ENCODE measurements around the gene CFAP299.

DNA sequence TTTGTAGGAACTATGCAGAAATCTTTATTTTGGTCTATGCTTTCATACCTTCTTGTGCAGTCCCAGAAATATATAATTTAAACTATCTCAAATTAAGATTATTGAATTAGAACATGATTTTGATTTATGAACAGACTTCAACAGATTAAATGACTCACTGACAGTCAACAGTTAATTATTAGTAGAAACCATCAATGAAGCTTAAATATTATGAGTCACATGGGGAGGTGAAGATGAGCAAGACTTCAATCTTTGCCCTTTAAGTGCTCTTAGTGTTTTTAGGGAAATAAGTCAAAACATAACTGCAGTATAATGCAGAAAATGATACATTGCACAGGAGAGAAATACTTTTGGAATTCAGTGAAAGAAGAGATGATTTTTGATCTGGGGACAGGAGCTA, 613.5 kb downstream of the CFAP299 start:
- TF ChIP-seq EZH2phosphoT487 (IDR thresholded peaks at IDR 0.05; ENCODE audit: borderline replicate concordance): no peak
- TF ChIP-seq, protein P1, sequence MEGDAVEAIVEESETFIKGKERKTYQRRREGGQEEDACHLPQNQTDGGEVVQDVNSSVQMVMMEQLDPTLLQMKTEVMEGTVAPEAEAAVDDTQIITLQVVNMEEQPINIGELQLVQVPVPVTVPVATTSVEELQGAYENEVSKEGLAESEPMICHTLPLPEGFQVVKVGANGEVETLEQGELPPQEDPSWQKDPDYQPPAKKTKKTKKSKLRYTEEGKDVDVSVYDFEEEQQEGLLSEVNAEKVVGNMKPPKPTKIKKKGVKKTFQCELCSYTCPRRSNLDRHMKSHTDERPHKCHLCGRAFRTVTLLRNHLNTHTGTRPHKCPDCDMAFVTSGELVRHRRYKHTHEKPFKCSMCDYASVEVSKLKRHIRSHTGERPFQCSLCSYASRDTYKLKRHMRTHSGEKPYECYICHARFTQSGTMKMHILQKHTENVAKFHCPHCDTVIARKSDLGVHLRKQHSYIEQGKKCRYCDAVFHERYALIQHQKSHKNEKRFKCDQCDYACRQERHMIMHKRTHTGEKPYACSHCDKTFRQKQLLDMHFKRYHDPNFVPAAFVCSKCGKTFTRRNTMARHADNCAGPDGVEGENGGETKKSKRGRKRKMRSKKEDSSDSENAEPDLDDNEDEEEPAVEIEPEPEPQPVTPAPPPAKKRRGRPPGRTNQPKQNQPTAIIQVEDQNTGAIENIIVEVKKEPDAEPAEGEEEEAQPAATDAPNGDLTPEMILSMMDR (conservative IDR thresholded peaks at IDR 0.05; ENCODE audit: low read length): no peak

Measured in Loucy (cell line).